Prostate gland (tissue), 2 donors: Measurements from ENCODE around the gene KIFC1.

Source experiments
- POLR2AphosphoS5 ChIP-seq: sonication (generic); formaldehyde crosslinking; IDR thresholded peaks from one replicate; pipeline ENCODE4 v1.6.1; 2017; ENCODE audit warnings: antibody characterized with exemption
- TF ChIP-seq, protein P1 (sequence below), 4 experiments: fragments of 200-600 bp in 2 of 4; fragments of 450-650 bp in 2 of 4; sonication (generic) in 2 of 4; IDR thresholded peaks; 1 replicate in 3 of 4; 2 replicates in 1 of 4; pipeline ENCODE4 v1.5.1; 2016 to 2019; ENCODE audit warnings: antibody characterized with exemption in 4 of 4, mild to moderate bottlenecking in 2 of 4, moderate library complexity in 2 of 4

DNA sequence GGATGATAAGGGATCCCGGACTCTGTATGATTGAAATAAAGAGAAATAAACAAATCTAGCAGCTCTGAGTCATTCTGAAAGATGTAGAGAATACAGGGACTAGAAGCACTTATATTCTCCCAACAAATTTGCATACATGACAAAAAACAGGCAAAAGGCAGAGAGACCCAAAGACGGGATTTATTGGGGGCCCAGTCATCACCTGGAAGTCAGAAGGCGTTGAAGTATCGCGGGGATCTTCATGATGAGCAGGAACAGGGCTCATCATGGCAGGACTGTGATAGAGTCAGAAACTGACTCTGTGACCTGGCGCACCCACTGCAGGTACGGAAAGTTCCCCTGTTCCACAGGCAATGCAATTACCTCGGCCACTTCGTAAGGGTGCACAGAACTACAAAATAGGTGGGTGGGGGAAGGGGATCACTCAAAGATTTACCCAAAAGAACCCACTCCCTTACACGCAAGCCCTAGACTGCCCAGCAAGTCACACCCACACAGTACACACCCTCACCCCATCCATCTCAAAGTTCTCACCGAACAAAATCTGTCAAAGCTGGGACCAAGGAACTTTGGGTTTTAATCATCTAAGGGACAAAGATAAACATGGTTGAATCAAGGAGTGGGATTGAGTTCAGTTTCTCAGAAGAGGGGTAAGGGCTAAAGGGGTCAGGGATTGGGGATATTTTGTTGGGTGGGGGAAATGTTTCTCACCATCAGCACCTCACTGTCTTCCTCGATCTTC is 24.9 kb downstream of the KIFC1 start:
- TF ChIP-seq, protein P1, sequence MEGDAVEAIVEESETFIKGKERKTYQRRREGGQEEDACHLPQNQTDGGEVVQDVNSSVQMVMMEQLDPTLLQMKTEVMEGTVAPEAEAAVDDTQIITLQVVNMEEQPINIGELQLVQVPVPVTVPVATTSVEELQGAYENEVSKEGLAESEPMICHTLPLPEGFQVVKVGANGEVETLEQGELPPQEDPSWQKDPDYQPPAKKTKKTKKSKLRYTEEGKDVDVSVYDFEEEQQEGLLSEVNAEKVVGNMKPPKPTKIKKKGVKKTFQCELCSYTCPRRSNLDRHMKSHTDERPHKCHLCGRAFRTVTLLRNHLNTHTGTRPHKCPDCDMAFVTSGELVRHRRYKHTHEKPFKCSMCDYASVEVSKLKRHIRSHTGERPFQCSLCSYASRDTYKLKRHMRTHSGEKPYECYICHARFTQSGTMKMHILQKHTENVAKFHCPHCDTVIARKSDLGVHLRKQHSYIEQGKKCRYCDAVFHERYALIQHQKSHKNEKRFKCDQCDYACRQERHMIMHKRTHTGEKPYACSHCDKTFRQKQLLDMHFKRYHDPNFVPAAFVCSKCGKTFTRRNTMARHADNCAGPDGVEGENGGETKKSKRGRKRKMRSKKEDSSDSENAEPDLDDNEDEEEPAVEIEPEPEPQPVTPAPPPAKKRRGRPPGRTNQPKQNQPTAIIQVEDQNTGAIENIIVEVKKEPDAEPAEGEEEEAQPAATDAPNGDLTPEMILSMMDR (IDR thresholded peaks at IDR 0.05), result no peak
- no peak for TF ChIP-seq POLR2AphosphoS5
